GM12874 (cell line): ENCODE results near the gene MAU2.

Experiments
- TF ChIP-seq, protein P1 (sequence below): IDR thresholded peaks from 2 replicates; pipeline ENCODE4 v1.5.1; 2011; ENCODE audit warnings: low read depth, mild to moderate bottlenecking, control low read depth, low read length, moderate library complexity; ENCODE audit not compliant: insufficient read depth

Gene MAU2

DNA sequence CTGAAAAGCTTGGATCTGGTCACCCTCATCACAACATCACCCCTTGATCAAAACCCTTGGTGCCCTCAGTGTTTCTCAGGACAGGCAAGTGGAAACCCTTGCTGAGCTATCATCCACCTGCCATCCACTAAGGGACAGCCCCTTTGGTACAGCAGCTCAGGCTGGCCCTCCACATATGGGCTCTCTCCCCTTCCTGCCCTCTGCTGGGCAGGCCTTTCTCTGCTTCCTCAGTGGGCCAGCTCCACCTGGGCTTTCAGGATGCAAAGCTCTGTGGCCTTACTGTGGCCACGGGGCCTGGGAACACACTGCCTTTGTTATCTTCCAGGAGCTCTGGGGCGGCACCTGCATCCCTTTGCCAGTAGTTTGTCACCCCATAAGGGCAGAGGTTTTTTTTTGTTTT, 5.2 kb upstream of the MAU2 start:
- TF ChIP-seq, protein P1, sequence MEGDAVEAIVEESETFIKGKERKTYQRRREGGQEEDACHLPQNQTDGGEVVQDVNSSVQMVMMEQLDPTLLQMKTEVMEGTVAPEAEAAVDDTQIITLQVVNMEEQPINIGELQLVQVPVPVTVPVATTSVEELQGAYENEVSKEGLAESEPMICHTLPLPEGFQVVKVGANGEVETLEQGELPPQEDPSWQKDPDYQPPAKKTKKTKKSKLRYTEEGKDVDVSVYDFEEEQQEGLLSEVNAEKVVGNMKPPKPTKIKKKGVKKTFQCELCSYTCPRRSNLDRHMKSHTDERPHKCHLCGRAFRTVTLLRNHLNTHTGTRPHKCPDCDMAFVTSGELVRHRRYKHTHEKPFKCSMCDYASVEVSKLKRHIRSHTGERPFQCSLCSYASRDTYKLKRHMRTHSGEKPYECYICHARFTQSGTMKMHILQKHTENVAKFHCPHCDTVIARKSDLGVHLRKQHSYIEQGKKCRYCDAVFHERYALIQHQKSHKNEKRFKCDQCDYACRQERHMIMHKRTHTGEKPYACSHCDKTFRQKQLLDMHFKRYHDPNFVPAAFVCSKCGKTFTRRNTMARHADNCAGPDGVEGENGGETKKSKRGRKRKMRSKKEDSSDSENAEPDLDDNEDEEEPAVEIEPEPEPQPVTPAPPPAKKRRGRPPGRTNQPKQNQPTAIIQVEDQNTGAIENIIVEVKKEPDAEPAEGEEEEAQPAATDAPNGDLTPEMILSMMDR: no peak

DNA sequence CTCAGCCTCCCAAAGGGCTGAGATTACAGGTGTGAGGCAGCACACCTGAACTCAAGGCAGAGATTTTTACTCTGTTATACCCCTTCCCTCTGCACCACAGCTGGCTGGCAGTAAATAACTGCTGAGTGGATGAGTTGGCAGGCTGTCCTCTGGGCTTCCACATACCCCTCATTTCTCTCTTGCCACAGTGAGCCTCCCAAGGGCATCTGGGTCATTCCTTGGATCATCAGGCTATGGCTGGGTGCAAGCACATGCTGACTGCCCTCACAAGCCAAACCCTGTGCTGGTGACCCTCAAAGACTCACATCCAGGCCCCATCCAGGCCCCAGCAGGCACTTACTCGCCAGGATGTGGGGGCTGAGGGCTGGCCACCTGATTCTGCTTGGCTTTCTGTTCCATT, 4.5 kb upstream of the MAU2 start:
- TF ChIP-seq, protein P1: no peak

DNA sequence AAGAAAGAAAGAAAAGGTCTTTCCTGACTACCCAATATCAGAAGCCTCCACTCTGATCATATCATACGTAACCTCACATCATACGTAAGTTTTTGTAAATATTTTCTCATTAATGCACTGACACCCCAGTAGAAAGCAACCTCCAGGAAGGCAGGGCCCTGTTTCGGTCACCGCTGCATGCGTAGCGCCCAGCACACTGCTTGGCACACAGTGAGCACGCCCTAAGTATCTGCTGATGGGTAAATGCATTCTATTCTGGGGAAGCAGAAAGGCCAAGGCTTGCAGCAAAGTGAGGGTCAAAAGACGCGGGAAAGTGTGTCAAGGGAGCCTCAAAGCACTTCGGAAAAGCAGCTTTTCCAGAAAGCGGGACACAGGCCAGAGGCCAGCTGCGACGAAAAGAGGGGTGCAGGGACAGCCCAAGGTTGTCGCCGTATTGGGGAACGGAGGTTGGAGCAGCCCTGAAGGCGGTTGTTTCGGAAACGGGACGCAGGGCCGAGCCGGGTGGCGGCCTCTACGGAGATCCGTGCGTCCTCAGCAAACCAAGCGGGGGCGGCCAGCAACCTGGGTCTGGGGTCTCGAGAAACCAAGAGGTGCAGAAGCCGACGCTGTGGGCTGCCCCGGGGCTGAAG, 783 bp upstream of the MAU2 start:
- TF ChIP-seq, protein P1: no peak

DNA sequence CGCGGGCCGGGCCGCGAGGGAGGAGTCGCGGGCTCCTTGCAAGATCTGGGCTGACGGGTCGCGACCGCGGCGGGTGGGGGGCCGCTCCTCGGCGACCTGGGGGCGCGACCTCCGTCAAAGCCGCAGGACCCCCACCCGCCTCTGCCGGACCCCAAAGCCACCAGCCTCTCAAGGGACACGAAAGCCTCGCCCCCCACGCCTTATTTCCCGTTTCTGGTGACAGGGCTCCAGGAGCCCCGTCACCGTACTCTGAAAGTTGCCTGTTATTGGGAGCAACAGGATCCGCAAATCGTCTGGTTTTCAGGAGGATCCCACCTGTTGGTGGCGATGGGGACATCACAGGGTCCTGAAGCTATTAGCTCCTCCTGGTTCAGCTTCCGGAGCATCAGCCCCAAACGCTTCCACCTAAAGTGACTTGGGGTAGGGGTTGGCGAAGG, 530 bp downstream of the MAU2 start:
- TF ChIP-seq, protein P1: no peak

DNA sequence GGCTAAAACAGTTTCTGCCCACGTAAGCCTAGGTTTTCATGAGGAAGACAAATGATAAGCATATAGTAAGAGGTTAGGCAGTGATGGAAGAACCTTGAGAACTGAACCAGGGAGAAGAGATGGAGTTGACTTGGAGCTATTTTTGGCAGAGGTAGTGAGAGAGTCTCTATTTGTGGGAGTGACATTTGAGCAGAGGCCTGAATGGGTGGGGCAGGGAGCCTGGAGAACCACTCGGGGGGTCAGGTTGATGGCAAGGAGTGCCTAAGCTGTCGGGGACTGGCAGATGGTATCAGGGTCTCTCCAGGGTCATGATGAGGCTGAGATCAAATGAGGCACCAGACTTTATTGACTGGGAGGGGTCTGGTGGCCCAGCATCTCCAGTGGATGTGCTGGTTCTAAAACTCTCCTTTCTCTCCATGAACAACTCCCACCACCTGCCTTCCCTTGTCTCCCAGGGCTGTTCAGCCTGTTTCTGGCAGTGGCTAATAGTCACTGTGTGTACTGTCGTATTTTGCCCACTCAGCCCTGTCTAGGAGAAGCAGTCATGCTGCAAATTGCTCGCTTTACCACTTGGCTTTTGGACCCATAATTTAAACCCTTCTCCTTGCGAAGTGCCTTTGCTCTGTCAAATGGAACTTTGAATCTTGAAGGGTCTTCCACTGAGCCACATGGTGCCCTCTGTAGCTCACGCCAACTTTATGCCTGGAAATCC, 3.6 kb downstream of the MAU2 start:
- TF ChIP-seq, protein P1: no peak

DNA sequence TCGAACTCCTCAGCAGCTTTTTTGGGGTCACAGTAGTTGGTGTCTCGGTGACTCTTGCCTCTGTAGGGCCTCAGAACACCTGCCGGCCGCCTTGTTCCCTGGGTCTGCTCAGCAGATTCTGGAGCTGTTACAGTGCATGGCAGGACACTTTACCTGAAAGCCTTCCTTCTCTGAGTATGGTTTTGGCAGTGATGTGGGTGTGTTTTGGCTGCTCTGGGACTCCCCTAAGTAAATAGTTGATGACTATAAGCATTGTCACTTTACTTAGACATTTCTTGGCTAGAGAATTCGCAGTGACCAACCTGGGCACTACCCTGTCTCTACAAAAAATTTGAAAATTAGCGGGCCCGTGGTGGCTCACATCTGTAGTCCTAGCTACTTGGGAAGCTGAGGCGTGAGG, 7.0 kb downstream of the MAU2 start:
- TF ChIP-seq, protein P1: no peak

DNA sequence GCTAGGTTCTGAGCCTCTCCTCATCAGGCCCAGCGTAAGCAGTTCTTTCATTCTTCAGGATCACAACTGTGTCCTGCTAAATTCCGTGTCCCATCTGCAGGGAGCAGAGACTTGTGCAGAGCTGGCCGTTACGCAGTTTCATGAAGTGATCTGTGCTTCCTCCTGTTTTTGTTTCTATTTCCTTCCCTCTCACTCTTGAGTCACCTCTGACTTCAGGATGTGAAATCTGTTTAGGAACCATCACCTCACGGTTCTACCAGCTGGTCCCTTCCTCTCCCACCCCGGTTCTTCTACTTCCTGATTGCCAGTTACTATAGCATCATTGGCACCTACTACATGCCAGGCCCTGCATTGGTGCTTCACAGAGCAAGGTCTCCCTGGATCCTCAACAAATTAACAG, 8.5 kb downstream of the MAU2 start:
- TF ChIP-seq, protein P1: no peak
